Glomerular visceral epithelial cell (primary cell): ENCODE measurements around the gene PDE1C.

ENCODE experiments used
- DNase-seq: peaks from one replicate; pipeline ENCODE4 v3.0.0-alpha.2; 2016; ENCODE audit errors: extremely low spot score

Gene PDE1C

GRCh38 chr7:31939076-31939475 lies 131.1 kb downstream of the PDE1C start:
- no peak for DNase-seq

- peak; percentile 61 for DNase-seq
Observed at GRCh38 chr7:31938650-31939049, 131.6 kb downstream of the PDE1C start.

GRCh38 chr7:31937982-31938381 lies 132.2 kb downstream of the PDE1C start:
- DNase-seq = no peak

GRCh38 chr7:31935124-31936054 lies 134.8 kb downstream of the PDE1C start:
- no peak for DNase-seq

- no peak for DNase-seq
Observed at GRCh38 chr7:31934551-31934950, 135.7 kb downstream of the PDE1C start.

GRCh38 chr7:31933481-31933880 lies 136.7 kb downstream of the PDE1C start:
- DNase-seq = no peak

- DNase-seq = no peak
Observed at GRCh38 chr7:31926991-31927584, 143.1 kb downstream of the PDE1C start.

- DNase-seq = no peak
Observed at GRCh38 chr7:31925753-31926454, 144.3 kb downstream of the PDE1C start.

GRCh38 chr7:31924251-31924650 lies 146.0 kb downstream of the PDE1C start:
- no peak for DNase-seq

- no peak for DNase-seq
Observed at GRCh38 chr7:31922848-31923247, 147.4 kb downstream of the PDE1C start.

- DNase-seq = no peak
Observed at GRCh38 chr7:31921047-31921446, 149.2 kb downstream of the PDE1C start.

- DNase-seq = no peak
Observed at GRCh38 chr7:31919678-31920369, 150.4 kb downstream of the PDE1C start.

- DNase-seq = no peak
Observed at GRCh38 chr7:31918706-31919393, 151.4 kb downstream of the PDE1C start.

- no peak for DNase-seq
Observed at GRCh38 chr7:31917256-31917655, 153.0 kb downstream of the PDE1C start.

- no peak for DNase-seq
Observed at GRCh38 chr7:31910191-31910590, 160.0 kb downstream of the PDE1C start.

- no peak for DNase-seq
Observed at GRCh38 chr7:31906479-31907171, 163.6 kb downstream of the PDE1C start.

- no peak for DNase-seq
Observed at GRCh38 chr7:31903962-31904361, 166.2 kb downstream of the PDE1C start.

- DNase-seq = no peak
Observed at GRCh38 chr7:31899356-31899927, 170.8 kb downstream of the PDE1C start.

- DNase-seq = no peak
Observed at GRCh38 chr7:31896925-31897324, 173.3 kb downstream of the PDE1C start.

- DNase-seq = no peak
Observed at GRCh38 chr7:31894308-31894707, 175.9 kb downstream of the PDE1C start.
